ENCODE measurements around the gene SNX8. TPM values are rescaled to one million over a fixed set of nuclear protein-coding genes. Genes with fewer than 3 reads are reported as not detected.

SNX8 gene
- total RNA-seq: 17.4 TPM
- 13.2 TPM for polyA plus RNA-seq

- Histone ChIP-seq H3K4me1 (ENCODE audit: insufficient read depth) (no peaks in the 10 kb centered on the region), H3K27ac (ENCODE audit: low read depth) (peak within 1 kb of the TSS; percentile 76), H3K4me3 (ENCODE audit: low read depth, low read length) (peak within 1 kb of the TSS; percentile 83), H3K36me3 (ENCODE audit: insufficient read depth) (no peaks in the 10 kb centered on the region)
- WGBS: 1% methylated on average over 78 of the region's 78 CpGs
- peak; percentile 40 for DNase-seq (ENCODE audit: extremely low spot score)
These were observed at the start of gene SNX8 for GRCh38 chr7:2314209-2314955. Gene SNX8 (minus strand): TSS chr7:2314441. CDS start chr7:2314421, 20 bp downstream.

GRCh38 chr7:2362385-2363088, 48.3 kb upstream of the SNX8 start:
- Histone ChIP-seq H3K27ac (ENCODE audit: low read depth) (no peak overlapping the region), H3K4me3 (ENCODE audit: low read depth, low read length) (no peak overlapping the region), H3K4me1 (ENCODE audit: insufficient read depth) (peaks cover 3% of the 10 kb centered on the region), H3K36me3 (ENCODE audit: insufficient read depth) (peaks cover 14% of the 10 kb centered on the region)
- 92% methylated on average over 27 of the region's 27 CpGs for WGBS
- DNase-seq (ENCODE audit: extremely low spot score): no peak

GRCh38 chr7:2360796-2361195, 46.6 kb upstream of the SNX8 start:
- Histone ChIP-seq H3K36me3 (ENCODE audit: insufficient read depth) (peaks cover 8% of the 10 kb centered on the region), H3K4me1 (ENCODE audit: insufficient read depth) (peaks cover 3% of the 10 kb centered on the region), H3K27ac (ENCODE audit: low read depth) (no peak overlapping the region), H3K4me3 (ENCODE audit: low read depth, low read length) (no peak overlapping the region)
- 69% methylated on average over 6 of the region's 6 CpGs for WGBS
- DNase-seq (ENCODE audit: extremely low spot score): no peak

GRCh38 chr7:2359610-2360009, 45.4 kb upstream of the SNX8 start:
- Histone ChIP-seq H3K4me1 (ENCODE audit: insufficient read depth) (peaks cover 3% of the 10 kb centered on the region), H3K36me3 (ENCODE audit: insufficient read depth) (peaks cover 3% of the 10 kb centered on the region), H3K27ac (ENCODE audit: low read depth) (no peak overlapping the region), H3K4me3 (ENCODE audit: low read depth, low read length) (no peak overlapping the region)
- WGBS: 82% methylated on average over 11 of the region's 11 CpGs
- DNase-seq (ENCODE audit: extremely low spot score): no peak

- WGBS: 71% methylated on average over 8 of the region's 8 CpGs
- no peak for DNase-seq (ENCODE audit: extremely low spot score)
- no peak overlapping the region for H3K4me3 ChIP-seq (ENCODE audit: low read depth, low read length)
- peaks cover 3% of the 10 kb centered on the region for H3K36me3 ChIP-seq (ENCODE audit: insufficient read depth)
- H3K27ac ChIP-seq (ENCODE audit: low read depth): no peak overlapping the region
- peaks cover 3% of the 10 kb centered on the region for H3K4me1 ChIP-seq (ENCODE audit: insufficient read depth)
These were observed 44.8 kb upstream of the SNX8 start for GRCh38 chr7:2358968-2359527.

GRCh38 chr7:2357571-2357970, 43.3 kb upstream of the SNX8 start:
- H3K27ac ChIP-seq (ENCODE audit: low read depth): no peak overlapping the region
- no peak for DNase-seq (ENCODE audit: extremely low spot score)
- 53% methylated on average over 6 of the region's 6 CpGs for WGBS
- H3K4me1 ChIP-seq (ENCODE audit: insufficient read depth): peaks cover 4% of the 10 kb centered on the region
- H3K36me3 ChIP-seq (ENCODE audit: insufficient read depth): peaks cover 2% of the 10 kb centered on the region
- H3K4me3 ChIP-seq (ENCODE audit: low read depth, low read length): no peak overlapping the region

- peaks cover 4% of the 10 kb centered on the region for H3K4me1 ChIP-seq (ENCODE audit: insufficient read depth)
These were observed 42.9 kb upstream of the SNX8 start for GRCh38 chr7:2357165-2357564.

GRCh38 chr7:2355705-2356008, 41.4 kb upstream of the SNX8 start:
- Histone ChIP-seq H3K36me3 (ENCODE audit: insufficient read depth) (no peaks in the 10 kb centered on the region), H3K27ac (ENCODE audit: low read depth) (no peak overlapping the region), H3K4me3 (ENCODE audit: low read depth, low read length) (peak overlapping the region; percentile 100), H3K4me1 (ENCODE audit: insufficient read depth) (peaks cover 4% of the 10 kb centered on the region)
- 5% methylated on average over 9 of the region's 9 CpGs for WGBS
- DNase-seq (ENCODE audit: extremely low spot score): no peak

More at GRCh38 chr7:2357165-2357564, 42.9 kb upstream of the SNX8 start:
- H3K4me3 ChIP-seq (ENCODE audit: low read depth, low read length): no peak overlapping the region
- H3K36me3 ChIP-seq (ENCODE audit: insufficient read depth): no peaks in the 10 kb centered on the region
- DNase-seq (ENCODE audit: extremely low spot score): no peak
- WGBS: 74% methylated on average over 8 of the region's 8 CpGs
- no peak overlapping the region for H3K27ac ChIP-seq (ENCODE audit: low read depth)

GRCh38 chr7:2354939-2355704, 40.9 kb upstream of the SNX8 start:
- peak overlapping the region; percentile 100 for H3K4me3 ChIP-seq (ENCODE audit: low read depth, low read length)
- H3K27ac ChIP-seq (ENCODE audit: low read depth): peak overlapping the region; percentile 98
- H3K36me3 ChIP-seq (ENCODE audit: insufficient read depth): no peaks in the 10 kb centered on the region
- no peak for DNase-seq (ENCODE audit: extremely low spot score)
- H3K4me1 ChIP-seq (ENCODE audit: insufficient read depth): peaks cover 4% of the 10 kb centered on the region
- WGBS: under 1% methylated on average over 92 of the region's 92 CpGs

- Histone ChIP-seq H3K27ac (ENCODE audit: low read depth) (peak within 1 kb of the TSS; percentile 98), H3K4me1 (ENCODE audit: insufficient read depth) (peaks cover 4% of the 10 kb centered on the region), H3K36me3 (ENCODE audit: insufficient read depth) (no peaks in the 10 kb centered on the region), H3K4me3 (ENCODE audit: low read depth, low read length) (peak within 1 kb of the TSS; percentile 100)
- under 1% methylated on average over 55 of the region's 55 CpGs for whole genome bisulfite sequencing
- peak; percentile 95 for DNase-seq (ENCODE audit: extremely low spot score)
These were observed 40.1 kb upstream of the SNX8 start, which contains the start of gene EIF3B for GRCh38 chr7:2354186-2354938. Gene EIF3B (plus strand): TSS chr7:2354827. CDS start chr7:2354922, 95 bp downstream.

- WGBS: under 1% methylated on average over 26 of the region's 26 CpGs
These were observed 39.6 kb upstream of the SNX8 start for GRCh38 chr7:2353936-2354185.

GRCh38 chr7:2353113-2353935, 39.1 kb upstream of the SNX8 start:
- H3K4me1 ChIP-seq (ENCODE audit: insufficient read depth): peaks cover 2% of the 10 kb centered on the region
- H3K27ac ChIP-seq (ENCODE audit: low read depth): no peak overlapping the region
- 54% methylated on average over 22 of the region's 22 CpGs for WGBS
- no peak for DNase-seq (ENCODE audit: extremely low spot score)
- H3K36me3 ChIP-seq (ENCODE audit: insufficient read depth): no peaks in the 10 kb centered on the region
- peak overlapping the region; percentile 100 for H3K4me3 ChIP-seq (ENCODE audit: low read depth, low read length)

More at GRCh38 chr7:2353936-2354185, 39.6 kb upstream of the SNX8 start:
- H3K36me3 ChIP-seq (ENCODE audit: insufficient read depth): no peaks in the 10 kb centered on the region
- DNase-seq (ENCODE audit: extremely low spot score): no peak
- peak overlapping the region; percentile 98 for H3K27ac ChIP-seq (ENCODE audit: low read depth)
- H3K4me3 ChIP-seq (ENCODE audit: low read depth, low read length): peak overlapping the region; percentile 100
- H3K4me1 ChIP-seq (ENCODE audit: insufficient read depth): peaks cover 2% of the 10 kb centered on the region
